KMS-11 (cell line): Measurements from ENCODE around the gene NFATC2.

Source experiments
- H2AFZ ChIP-seq: fragments of 200-600 bp; sonication (generic); 2 replicates; pipeline ENCODE4 v1.6.1; 2016; ENCODE audit warnings: antibody characterized with exemption, mixed run types, low read depth
- H3K27ac ChIP-seq: fragments of 200-600 bp; sonication (generic); 2 replicates; pipeline ENCODE4 v1.6.1; 2016; ENCODE audit warnings: mild to moderate bottlenecking, mixed run types
- H3K27me3 ChIP-seq: fragments of 200-600 bp; sonication (generic); 2 replicates; pipeline ENCODE4 v1.6.1; 2017; ENCODE audit warnings: mild to moderate bottlenecking, low read depth, mixed run types, moderate library complexity; ENCODE audit not compliant: insufficient read depth
- H3K36me3 ChIP-seq: fragments of 200-600 bp; sonication (generic); 2 replicates; pipeline ENCODE4 v1.6.1; 2017; ENCODE audit warnings: mild to moderate bottlenecking, mixed run types; ENCODE audit not compliant: insufficient read depth
- H3K4me1 ChIP-seq: fragments of 200-600 bp; sonication (generic); 2 replicates; pipeline ENCODE4 v1.6.1; 2016; ENCODE audit warnings: mild to moderate bottlenecking, low read depth, mixed run types; ENCODE audit not compliant: poor library complexity, severe bottlenecking
- H3K4me2 ChIP-seq: fragments of 200-600 bp; sonication (generic); 2 replicates; pipeline ENCODE4 v1.7.0; 2016; ENCODE audit warnings: mild to moderate bottlenecking, mixed run types
- H3K4me3 ChIP-seq: fragments of 200-600 bp; sonication (generic); IDR thresholded peaks from 2 replicates; pipeline ENCODE4 v1.6.1; 2017; ENCODE audit warnings: low read depth, low read length, mixed read lengths; ENCODE audit not compliant: insufficient read depth
- H3K79me2 ChIP-seq: fragments of 200-600 bp; sonication (generic); 2 replicates; pipeline ENCODE4 v1.6.1; 2016; ENCODE audit warnings: low read depth, mixed run types; ENCODE audit not compliant: insufficient read depth
- H3K9ac ChIP-seq: fragments of 200-600 bp; sonication (generic); 2 replicates; pipeline ENCODE4 v1.6.1; 2016; ENCODE audit warnings: mild to moderate bottlenecking, mixed run types
- H4K20me1 ChIP-seq: fragments of 200-600 bp; sonication (generic); 2 replicates; pipeline ENCODE4 v1.6.1; 2016; ENCODE audit warnings: mild to moderate bottlenecking, mixed run types; ENCODE audit not compliant: insufficient read depth
- TF ChIP-seq, protein P1 (sequence below): fragments of 200-600 bp; sonication (generic); conservative IDR thresholded peaks from 2 replicates; pipeline ENCODE4 v1.6.1; 2017; ENCODE audit warnings: low read depth, mild to moderate bottlenecking, antibody characterized with exemption, low read length, moderate library complexity, mixed read lengths

The NFATC2 gene

DNA sequence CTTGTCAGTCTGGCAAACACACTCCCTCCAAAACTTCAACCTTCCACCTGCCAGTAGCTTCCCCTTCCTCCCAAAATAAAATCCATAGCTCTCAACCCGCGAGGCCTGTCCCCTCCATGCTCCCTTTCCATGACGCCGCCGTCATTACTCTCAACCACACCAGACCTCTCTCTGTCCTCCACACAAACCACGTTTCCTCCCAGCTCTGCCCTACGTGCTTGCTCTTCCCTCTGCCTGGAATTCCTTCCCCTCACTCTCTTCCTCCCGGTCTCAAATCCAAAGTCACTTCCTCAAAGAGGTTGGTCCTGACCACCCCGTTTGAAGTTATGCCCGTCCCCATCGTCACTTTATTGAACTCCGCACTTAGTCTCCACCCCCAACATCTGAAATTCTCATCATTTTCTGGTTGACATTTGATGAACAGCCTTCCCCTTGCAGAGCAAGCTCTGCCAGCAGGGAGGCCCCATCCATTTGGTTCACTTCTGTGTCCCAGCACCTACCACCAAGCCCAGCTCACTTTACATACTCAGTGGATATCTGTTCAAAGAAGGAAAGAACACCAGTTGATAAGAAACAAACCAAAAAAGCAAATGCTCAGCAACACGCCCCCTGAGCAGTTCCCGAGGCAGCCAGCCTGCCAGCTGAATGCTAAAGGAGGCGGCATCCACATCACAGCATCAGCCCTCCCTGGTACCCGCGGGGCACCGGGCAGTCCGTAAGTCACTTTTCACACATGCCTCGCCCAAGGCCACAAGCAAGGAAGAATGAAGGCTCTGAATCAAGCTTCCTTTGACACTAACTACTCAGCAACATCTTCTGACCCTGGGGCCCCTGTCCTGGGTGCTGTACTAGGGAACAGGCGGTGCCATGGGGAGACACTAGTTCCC lies 125.0 kb downstream of the NFATC2 start:
- Histone ChIP-seq H3K79me2 (no peaks in the 10 kb centered on the region), H3K4me1 (peaks cover 57% of the 10 kb centered on the region), H3K9ac (no peak overlapping the region), H3K36me3 (no peaks in the 10 kb centered on the region), H3K27me3 (no peaks in the 10 kb centered on the region), H4K20me1 (no peaks in the 10 kb centered on the region), H3K4me3 (no peak overlapping the region), H2AFZ (no peak overlapping the region), H3K27ac (peak overlapping the region; percentile 29; the same call in 1 of the 2 replicates), H3K4me2 (peak overlapping the region; percentile 36; the same call in 1 of the 2 replicates)
- TF ChIP-seq, protein P1, sequence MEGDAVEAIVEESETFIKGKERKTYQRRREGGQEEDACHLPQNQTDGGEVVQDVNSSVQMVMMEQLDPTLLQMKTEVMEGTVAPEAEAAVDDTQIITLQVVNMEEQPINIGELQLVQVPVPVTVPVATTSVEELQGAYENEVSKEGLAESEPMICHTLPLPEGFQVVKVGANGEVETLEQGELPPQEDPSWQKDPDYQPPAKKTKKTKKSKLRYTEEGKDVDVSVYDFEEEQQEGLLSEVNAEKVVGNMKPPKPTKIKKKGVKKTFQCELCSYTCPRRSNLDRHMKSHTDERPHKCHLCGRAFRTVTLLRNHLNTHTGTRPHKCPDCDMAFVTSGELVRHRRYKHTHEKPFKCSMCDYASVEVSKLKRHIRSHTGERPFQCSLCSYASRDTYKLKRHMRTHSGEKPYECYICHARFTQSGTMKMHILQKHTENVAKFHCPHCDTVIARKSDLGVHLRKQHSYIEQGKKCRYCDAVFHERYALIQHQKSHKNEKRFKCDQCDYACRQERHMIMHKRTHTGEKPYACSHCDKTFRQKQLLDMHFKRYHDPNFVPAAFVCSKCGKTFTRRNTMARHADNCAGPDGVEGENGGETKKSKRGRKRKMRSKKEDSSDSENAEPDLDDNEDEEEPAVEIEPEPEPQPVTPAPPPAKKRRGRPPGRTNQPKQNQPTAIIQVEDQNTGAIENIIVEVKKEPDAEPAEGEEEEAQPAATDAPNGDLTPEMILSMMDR = no peak

DNA sequence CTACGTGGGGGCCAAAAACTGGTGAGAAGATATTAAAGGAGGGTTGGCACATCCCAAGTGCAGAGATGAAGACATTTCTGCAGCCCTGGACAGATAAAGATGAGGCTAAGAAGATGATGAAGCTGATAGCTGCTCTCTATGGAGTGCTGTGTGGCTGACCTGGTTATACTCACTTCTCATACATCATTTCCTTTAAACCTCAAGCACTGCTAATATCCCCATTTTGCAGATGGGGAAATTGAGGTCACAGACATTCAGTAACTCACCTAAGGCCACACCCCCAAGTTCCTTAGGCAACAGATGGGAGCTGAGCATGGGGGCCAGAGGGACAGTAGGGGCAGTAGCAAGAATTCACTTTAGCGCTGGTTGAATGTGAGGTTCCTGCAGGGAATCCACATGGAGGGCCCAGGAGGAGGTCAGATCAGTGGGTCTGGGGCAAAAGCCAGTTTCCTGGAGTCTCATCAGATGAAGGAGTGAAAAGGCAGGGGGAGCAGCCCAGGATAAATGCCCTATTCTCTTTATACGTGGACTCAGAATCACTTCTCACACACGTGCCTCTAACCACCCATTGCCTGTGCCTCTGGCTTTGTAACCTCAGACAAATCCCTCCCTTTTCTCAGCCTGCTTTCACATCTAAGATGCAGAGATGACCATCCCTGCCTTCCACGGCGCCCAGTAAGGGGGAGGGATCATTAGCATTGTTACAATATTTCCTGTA lies 125.8 kb downstream of the NFATC2 start:
- Histone ChIP-seq H2AFZ (no peak overlapping the region), H3K27ac (peak overlapping the region; percentile 29), H3K79me2 (no peaks in the 10 kb centered on the region; the same call in 1 of the 2 replicates), H3K4me1 (peaks cover 65% of the 10 kb centered on the region), H3K36me3 (no peaks in the 10 kb centered on the region), H4K20me1 (no peaks in the 10 kb centered on the region), H3K9ac (no peak overlapping the region), H3K4me2 (peak overlapping the region; percentile 36; the same call in 1 of the 2 replicates), H3K27me3 (no peaks in the 10 kb centered on the region), H3K4me3 (no peak overlapping the region)
- TF ChIP-seq, protein P1 = no peak

DNA sequence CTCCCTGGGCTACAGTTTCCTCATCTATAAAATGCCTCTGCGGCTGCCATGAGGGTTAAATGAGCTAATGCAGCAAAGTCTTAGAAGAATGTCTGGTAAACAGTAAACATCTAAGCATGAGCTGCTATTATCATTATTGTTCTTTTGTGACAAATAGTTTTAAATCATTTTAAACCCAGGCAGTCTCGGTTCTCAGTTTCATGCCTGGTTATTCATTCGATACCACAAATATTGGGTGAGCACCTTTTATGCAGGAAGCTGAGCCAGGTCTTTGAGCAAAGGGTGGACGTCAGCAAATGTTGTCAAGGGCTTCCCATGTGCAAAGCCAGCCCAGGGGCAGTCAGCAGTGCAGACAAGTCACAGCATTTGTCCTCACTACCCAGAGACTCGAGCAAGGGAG lies 128.7 kb downstream of the NFATC2 start:
- Histone ChIP-seq H3K9ac (peak overlapping the region; percentile 77), H3K4me2 (peak overlapping the region; percentile 86), H3K27me3 (no peaks in the 10 kb centered on the region), H3K79me2 (peaks cover 4% of the 10 kb centered on the region; the same call in 1 of the 2 replicates), H3K4me3 (no peak overlapping the region), H4K20me1 (no peaks in the 10 kb centered on the region), H3K36me3 (no peaks in the 10 kb centered on the region), H3K4me1 (peaks cover 83% of the 10 kb centered on the region), H2AFZ (no peak overlapping the region), H3K27ac (peak overlapping the region; percentile 97)
- TF ChIP-seq, protein P1 = no peak

DNA sequence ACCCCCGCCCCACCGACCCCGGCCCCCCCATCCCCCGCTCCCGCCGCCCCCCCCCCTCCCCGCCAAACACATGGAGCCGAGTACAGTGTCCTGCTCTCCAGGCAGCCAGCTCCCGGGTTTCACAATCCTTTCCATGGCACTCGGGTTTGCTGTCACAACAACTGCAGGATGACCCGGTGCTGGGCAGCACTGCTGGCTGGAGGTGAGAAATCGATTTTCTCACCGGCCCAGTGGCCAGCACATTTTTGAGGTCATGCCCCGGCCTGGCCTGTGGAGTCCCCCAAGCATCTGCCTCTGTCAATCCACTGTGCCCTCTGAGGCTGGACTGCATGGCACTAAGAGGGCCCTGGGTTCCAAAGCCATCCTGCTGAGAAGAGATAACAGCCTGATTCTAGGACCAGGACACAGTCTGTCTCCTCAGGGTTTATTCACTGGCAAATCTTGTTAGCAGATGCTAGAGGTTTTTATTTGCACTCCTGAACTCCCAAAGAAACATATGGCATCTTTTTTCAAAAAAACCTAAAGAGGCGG lies 129.5 kb downstream of the NFATC2 start:
- Histone ChIP-seq H3K4me3 (no peak overlapping the region), H3K27ac (peak overlapping the region; percentile 97), H3K79me2 (peaks cover 8% of the 10 kb centered on the region; the same call in 1 of the 2 replicates), H4K20me1 (no peaks in the 10 kb centered on the region), H3K27me3 (no peaks in the 10 kb centered on the region), H2AFZ (no peak overlapping the region), H3K4me1 (peaks cover 88% of the 10 kb centered on the region), H3K4me2 (peak overlapping the region; percentile 86), H3K36me3 (no peaks in the 10 kb centered on the region), H3K9ac (peak overlapping the region; percentile 77)
- TF ChIP-seq, protein P1 = no peak
